Right lobe of liver (tissue), 6 donors: Measurements from ENCODE around the gene TFB2M. TPM values are rescaled to one million over a fixed set of nuclear protein-coding genes. Genes with fewer than 3 reads are reported as not detected.

Experiments
- ATAC-seq, 4 donors: fragments of 200-7000 bp; cut with Tn5 transposase; one replicate each; pipeline ENCODE4 v1.9.1; 2020; ENCODE audit warnings: mild to moderate bottlenecking in 4 of 4, moderate library complexity in 4 of 4
- DNase-seq, 3 donors: peaks; one replicate each; pipeline ENCODE4 v3.0.0-alpha.2; 2020
- H3K27ac ChIP-seq, 3 donors: fragments of 200-600 bp; one replicate each; pipeline ENCODE4 v1.8.0; 2022
- H3K27me3 ChIP-seq, 2 donors: fragments of 200-600 bp; one replicate each; pipeline ENCODE4 v1.8.0; 2022
- H3K36me3 ChIP-seq, 4 donors: fragments of 200-600 bp; sonication (generic) in 1 of 4; one replicate each; pipeline versions ENCODE4 v1.5.1 to v1.8.0; 2017 to 2022; ENCODE audit warnings: control low read depth in 1 of 4
- H3K4me1 ChIP-seq, 4 donors: fragments of 200-600 bp; sonication (generic) in 1 of 4; one replicate each; pipeline versions ENCODE4 v1.5.1 to v1.8.0; 2017 to 2022; ENCODE audit warnings: control low read depth in 1 of 4
- H3K4me3 ChIP-seq, 3 donors: fragments of 200-600 bp; one replicate each; pipeline ENCODE4 v1.8.0; 2022
- H3K9me3 ChIP-seq, 4 donors: fragments of 200-600 bp; sonication (generic) in 1 of 4; one replicate each; pipeline versions ENCODE4 v1.5.1 to v1.8.0; 2017 to 2022; ENCODE audit warnings: control low read depth in 1 of 4
- CTCF ChIP-seq, 4 donors: fragments of 200-600 bp in 3 of 4; fragments of 450-650 bp in 1 of 4; IDR thresholded peaks; one replicate each; pipeline versions ENCODE4 v1.5.1 to v1.8.0; 2016 to 2022; ENCODE audit warnings: antibody characterized with exemption in 4 of 4, mild to moderate bottlenecking in 2 of 4
- POLR2A ChIP-seq: fragments of 450-650 bp; IDR thresholded peaks from one replicate; pipeline ENCODE4 v1.6.1; 2017; ENCODE audit warnings: antibody characterized with exemption, mild to moderate bottlenecking
- WGBS: methylation state at CpG from one replicate; pipeline ENCODE4 v1.1.6; 2018; ENCODE audit warnings: low coverage, low lambda C conversion rate; ENCODE audit not compliant: insufficient coverage; ENCODE audit errors: missing lambda C conversion rate; 5-methylcytosine and 5-hydroxymethylcytosine counted together
- intact Hi-C, 2 donors: fragments of 100-400 bp; cut with DNase I; formaldehyde crosslinking; loops; one replicate each; pipeline versions ENCODE4 v1.11.2 to v1.14.1; 2022
- total RNA-seq, 6 experiments: library from RNA; depleted of rRNA in 2 of 6; stranded (reverse); fragments of >200 nt in 2 of 6; fragmentation: NEBNext Ultra II Directional in 3 of 6; extraction: Animal tissue kit (Norgen Biotek cat#: 25700) in 3 of 6; gene quantifications; one replicate each; pipeline versions ENCODE4 v1.1.0 to v1.2.4, GENCODE V29; 2016 to 2023
- donor health status: DM: no; HTN: yes; CAD: no.
- donor health status: DM: no; HTN: no; CAD: no.
- donor health status: DM: no; HTN: no; CAD: no.
- donor health status: DM: no; HTN: yes; CAD: no.
- donor health status: DM: no; HTN: yes; CAD: no.

TFB2M gene
- total RNA-seq, 6 experiments from 2014 or later: 13.1 to 24.8 (median 19.6) TPM

GRCh38 chr1:246587032-246587431, 21.0 kb upstream of the TFB2M start:
- TF ChIP-seq CTCF (IDR thresholded peaks at IDR 0.05): no peak
- no peak for TF ChIP-seq POLR2A
- H3K27ac ChIP-seq: peak overlapping the region in 2 of 3 donors; percentile 35 to 37
- no peaks in the 10 kb centered on the region for H3K9me3 ChIP-seq
- intact Hi-C loops: no loop called here
- peaks cover 0 to 41% (median 14%) of the 10 kb centered on the region in 4 donors for H3K4me1 ChIP-seq
- H3K4me3 ChIP-seq: no peak overlapping the region
- H3K27me3 ChIP-seq: no peaks in the 10 kb centered on the region
- 69% methylated on average over 3 of the region's 3 CpGs for WGBS
- ATAC-seq (no peak), DNase-seq (no peak)
- peaks cover 0 to 8% (median 3%) of the 10 kb centered on the region in 4 donors for H3K36me3 ChIP-seq

- TF ChIP-seq POLR2A: no peak
- no peak for TF ChIP-seq CTCF (IDR thresholded peaks at IDR 0.05)
- Histone ChIP-seq H3K36me3 (no peaks in the 10 kb centered on the region), H3K27ac (peak overlapping the region; percentile 25 to 80 (median 77)), H3K4me1 (peaks cover 0 to 71% (median 19%) of the 10 kb centered on the region in 4 donors), H3K27me3 (no peaks in the 10 kb centered on the region), H3K4me3 (peak overlapping the region; percentile 15 to 60 (median 59)), H3K9me3 (no peaks in the 10 kb centered on the region)
- whole genome bisulfite sequencing: 49% methylated on average over 6 of the region's 6 CpGs
- ATAC-seq (peak; percentile 75 to 82 (median 80)), DNase-seq (peak in 1 of 3 donors; percentile 86)
- intact Hi-C loops: no loop called here
Observed at GRCh38 chr1:246583448-246584185, 17.6 kb upstream of the TFB2M start.

GRCh38 chr1:246583056-246583440, 17.0 kb upstream of the TFB2M start:
- Histone ChIP-seq H3K36me3 (no peaks in the 10 kb centered on the region), H3K27me3 (no peaks in the 10 kb centered on the region), H3K4me3 (peak overlapping the region; percentile 15 to 60 (median 59)), H3K9me3 (no peaks in the 10 kb centered on the region), H3K4me1 (peaks cover 0 to 69% (median 19%) of the 10 kb centered on the region in 4 donors), H3K27ac (peak overlapping the region; percentile 25 to 80 (median 77))
- ATAC-seq (peak; percentile 12 to 21 (median 18)), DNase-seq (no peak)
- 36% methylated on average over 2 of the region's 2 CpGs for WGBS
- TF ChIP-seq CTCF (IDR thresholded peaks at IDR 0.05) (no peak), POLR2A (no peak)
- intact Hi-C loops: no loop called here

GRCh38 chr1:246582301-246583055, 16.4 kb upstream of the TFB2M start:
- H3K27ac ChIP-seq: peak overlapping the region; percentile 25 to 80 (median 77)

More at GRCh38 chr1:246582301-246583055, 16.4 kb upstream of the TFB2M start:
- TF ChIP-seq CTCF (IDR thresholded peaks at IDR 0.05) (no peak), POLR2A (no peak)
- peak; percentile 62 to 74 (median 64) for ATAC-seq
- no peaks in the 10 kb centered on the region for H3K9me3 ChIP-seq
- H3K4me3 ChIP-seq: peak overlapping the region; percentile 15 to 60 (median 59)
- no peaks in the 10 kb centered on the region for H3K36me3 ChIP-seq
- intact Hi-C loops: no loop called here
- peak in 2 of 3 donors; percentile 36 to 65 for DNase-seq
- WGBS: 25% methylated on average over 17 of the region's 17 CpGs
- no peaks in the 10 kb centered on the region for H3K27me3 ChIP-seq
- peaks cover 0 to 65% (median 18%) of the 10 kb centered on the region in 4 donors for H3K4me1 ChIP-seq
